GM19043 (cell line): ENCODE results near the gene OR52L1.
"Not testable (repeated sequence)": the region's sequence is repeated elsewhere in the genome, so short reads cannot be mapped to it uniquely, and the experiment has no call there.

Experiments
- ATAC-seq: cut with Tn5 transposase; IDR thresholded peaks from one replicate; pipeline ENCODE4 v1.9.1; 2021; ENCODE audit warnings: low read depth; ENCODE audit not compliant: unreplicated experiment

The OR52L1 gene

GRCh38 chr11:5986885-5987284 lies at the start of gene OR52L1:
Gene OR52L1, minus strand, starts transcription at chr11:5986985. Its CDS starts 55 bp downstream, at chr11:5986930.
- ATAC-seq, result no peak

DNA sequence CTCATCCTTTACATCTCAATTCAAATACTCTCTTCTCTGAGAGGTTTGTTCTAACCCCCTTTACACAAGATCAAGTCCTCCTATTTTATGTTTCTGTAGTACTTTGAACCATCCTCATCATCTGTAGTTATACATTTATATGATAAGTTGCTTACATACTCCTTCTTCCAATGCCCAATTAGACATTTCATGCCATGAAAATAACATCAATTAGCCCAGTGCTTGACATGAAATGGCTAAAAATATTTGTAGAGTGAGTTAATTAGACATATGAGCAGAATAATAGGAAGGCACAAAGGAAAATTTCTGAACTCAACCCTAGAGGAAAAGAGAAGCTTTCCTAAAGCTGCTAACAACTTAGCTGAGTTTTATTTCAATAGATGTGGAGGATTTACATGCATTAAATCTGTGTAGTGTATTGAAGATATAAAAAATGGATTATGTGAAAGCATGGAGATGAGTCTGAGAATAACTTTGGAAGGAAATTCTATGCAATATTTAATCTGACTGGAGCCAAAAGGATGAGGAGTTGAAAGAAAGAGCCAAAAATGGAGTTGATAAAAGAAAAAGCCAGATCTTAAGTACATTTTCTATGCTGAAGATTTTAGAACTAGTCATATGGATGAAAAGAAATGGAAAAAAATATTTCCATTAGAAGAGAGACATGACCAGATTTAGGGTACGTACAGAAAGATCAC lies 44.1 kb upstream of the OR52L1 start, which contains the start of gene OR56A1:
TSS of gene OR56A1 (minus strand) at position 51 of the 698 bp plus-strand sequence. CDS start 3,066 bp downstream, outside the sequence.
- ATAC-seq, result no peak

GRCh38 chr11:6027501-6027900 lies 40.7 kb upstream of the OR52L1 start:
- ATAC-seq, result no peak

DNA sequence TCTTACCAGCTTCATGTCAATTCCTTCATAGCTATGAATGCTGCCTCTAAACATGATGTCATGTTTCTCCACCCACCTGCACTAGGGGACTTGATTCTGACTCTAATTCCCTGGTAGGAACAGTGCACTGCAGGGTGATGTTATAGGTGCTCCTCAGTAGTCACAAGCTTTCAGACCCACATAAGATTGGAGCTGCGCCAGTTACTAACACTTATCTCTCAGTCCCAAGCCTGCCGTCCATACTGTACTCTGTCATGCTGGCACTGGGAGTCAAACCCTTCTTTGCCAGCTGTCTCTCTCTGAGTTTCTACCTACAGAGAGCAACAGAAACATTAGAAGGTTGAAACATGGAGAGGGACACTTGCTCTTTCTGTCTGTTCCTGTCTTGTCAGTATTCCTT lies 38.3 kb upstream of the OR52L1 start:
- no peak for ATAC-seq

DNA sequence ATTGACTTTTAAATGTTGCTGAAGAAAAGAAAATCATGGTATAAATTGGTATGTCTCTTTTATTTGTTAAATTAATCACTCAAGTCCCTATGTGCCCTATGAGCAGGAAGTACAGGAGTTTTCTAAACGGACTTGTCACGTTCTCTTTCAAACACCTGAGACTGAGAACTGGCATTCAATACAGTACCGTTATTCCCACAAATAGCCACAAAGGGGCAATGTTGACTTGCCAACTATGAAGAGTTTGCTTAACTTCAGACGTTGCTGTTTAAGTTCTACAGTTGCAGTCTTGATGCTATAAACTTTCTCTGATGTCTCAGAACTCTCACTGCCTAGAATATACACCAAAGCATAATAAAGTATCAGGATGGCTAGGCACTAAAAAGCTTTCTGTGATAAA lies 36.2 kb upstream of the OR52L1 start:
- ATAC-seq, result no peak

DNA sequence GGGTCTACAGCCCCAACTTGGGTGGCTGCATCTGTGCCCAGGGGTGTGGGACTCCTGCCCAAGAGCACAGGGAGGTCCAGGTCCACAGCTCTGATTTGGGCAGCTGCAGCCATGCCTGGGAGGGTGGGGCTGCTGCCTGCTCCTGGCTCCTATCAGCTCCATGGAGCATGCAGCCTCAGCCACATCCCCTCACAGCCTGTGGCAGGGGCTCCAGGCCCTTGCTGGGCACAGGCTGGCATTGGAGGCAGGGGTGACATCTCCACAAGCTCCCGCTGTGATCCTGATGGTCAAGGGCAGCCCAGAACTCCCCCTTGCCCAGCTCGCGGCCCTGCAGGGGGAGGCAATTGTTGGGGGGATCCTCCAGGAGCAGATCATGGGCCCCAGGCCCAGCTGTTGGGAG lies 26.3 kb upstream of the OR52L1 start:
- ATAC-seq, result no peak

DNA sequence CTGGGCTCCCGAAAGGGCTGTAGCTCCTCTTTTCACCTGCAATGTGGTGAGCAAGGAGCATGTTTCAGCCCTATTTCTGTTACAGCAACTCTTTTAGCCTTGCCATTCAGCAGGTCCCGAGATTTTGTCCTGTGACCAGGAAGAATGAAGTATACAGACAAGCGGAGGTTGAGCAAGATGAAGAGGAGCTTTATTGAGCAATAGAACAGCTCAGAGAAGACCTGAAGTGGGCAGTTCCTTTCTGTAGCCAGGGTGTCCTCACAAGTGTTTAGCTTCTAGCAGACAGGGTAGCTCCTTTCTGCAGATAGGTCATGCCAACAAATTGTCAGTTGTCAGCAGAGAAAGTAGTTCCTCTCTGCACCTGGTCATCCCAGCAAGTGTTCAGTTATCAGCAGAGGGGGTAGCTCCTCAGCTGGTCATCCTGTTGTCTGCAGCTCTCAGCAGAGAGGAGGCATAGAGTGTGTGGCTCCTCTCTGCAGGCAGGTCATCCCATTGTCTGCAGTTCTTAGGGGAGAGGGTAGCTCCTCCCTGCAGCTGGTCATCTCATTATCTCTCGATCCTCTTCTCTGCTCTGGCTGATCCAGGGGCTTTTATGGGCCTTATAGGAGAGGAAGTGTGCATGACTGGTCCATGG lies 25.4 kb upstream of the OR52L1 start:
- ATAC-seq, result no peak

DNA sequence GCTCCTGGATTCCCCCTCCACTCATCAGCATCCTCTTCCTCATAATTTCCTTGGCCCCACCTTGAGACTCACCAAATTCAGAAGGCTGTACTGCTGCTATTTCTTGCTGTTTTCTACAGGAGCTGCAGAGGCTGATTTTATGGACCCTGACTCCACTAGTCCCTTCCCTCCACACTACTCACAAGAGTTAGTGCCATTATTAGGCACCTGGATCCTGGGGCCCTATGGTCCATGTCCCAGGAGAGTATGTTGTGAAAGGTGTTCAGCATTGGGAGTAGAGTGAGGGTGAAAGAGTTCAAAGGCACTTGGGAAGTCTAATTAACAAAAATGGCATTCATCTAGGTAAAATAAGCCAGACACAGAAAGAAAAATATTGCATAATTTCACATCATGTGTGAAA lies 20.1 kb upstream of the OR52L1 start, which contains the start of gene OR56A4:
TSS of gene OR56A4 (minus strand) at position 101 of the 400 bp plus-strand sequence. CDS start 3,954 bp downstream, outside the sequence.
- ATAC-seq, result no peak

DNA sequence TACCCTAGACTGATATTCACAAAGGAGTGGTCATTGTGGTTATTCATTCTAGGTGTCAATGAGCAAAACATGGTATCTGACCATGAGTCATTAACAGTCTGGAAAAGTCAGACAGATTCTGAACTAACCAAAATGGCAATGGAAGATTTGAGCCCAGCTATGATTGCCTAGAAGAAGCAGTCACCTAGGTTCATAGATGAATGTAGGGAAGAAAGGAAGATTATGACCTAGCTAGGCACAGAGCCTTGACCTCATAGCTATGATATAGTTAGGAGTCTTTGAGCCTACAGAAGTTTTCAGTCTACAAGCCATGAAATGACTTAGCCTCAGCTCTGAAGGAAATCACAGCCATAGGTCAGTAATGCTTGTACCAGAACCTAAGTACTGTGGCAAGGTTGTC lies 19.6 kb upstream of the OR52L1 start:
- no peak for ATAC-seq

DNA sequence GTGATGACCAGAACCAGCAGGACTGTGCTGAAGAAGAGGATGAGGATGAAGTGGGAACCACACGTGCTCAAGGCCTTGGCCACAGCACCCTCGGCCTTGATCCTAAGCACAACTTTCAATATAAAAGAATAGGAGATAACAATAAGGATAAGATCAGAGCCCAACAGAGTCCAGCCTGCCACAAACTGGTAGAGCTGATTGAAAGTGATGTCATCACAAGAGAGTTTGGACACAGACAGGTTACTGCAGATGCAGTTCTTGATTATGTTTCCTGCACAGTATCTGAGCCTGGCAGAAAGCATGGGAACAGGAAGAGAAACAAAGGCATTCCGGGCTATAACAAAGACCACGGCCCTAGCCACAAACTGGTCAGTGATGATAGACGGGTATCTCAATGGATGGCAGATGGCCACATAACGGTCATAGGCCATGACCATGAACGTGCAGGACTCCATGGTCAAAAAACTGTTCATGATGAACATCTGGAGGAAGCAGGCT lies 15.5 kb upstream of the OR52L1 start:
- ATAC-seq, result no peak

- ATAC-seq, result no peak
Observed at GRCh38 chr11:5994791-5995190, 8.0 kb upstream of the OR52L1 start.

DNA sequence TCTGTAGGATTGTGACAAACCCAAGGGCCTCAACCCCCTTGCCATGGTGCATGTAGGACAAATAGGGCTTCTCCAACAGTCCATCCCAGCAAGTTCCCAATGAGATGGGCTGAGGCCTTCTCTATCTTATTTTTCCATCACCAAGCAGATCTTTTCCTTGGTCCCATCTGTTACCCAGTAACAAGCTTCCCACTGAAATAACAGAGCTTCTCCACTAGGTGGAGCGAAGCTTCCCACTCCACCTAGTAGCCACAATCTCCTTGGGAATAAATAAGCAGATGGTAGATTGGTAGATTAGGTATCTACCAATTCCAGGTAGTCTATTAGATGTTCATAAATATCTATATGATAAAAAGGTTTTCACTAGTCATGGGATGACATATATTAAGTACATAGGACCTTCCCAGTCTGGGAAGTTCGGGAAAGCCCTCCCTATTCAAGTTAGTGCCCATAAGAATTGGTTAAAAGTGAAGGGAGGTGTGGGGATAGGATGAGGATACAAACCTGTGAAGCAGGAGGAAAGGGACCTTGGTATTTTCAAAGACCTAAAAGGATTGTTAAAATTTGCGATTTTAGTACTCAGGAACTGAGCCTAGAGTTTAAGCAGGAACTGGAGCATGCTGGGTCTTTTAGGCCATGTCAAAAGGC lies 5.9 kb upstream of the OR52L1 start:
- ATAC-seq, result no peak

GRCh38 chr11:5992150-5992549 lies 5.4 kb upstream of the OR52L1 start:
- no peak for ATAC-seq

DNA sequence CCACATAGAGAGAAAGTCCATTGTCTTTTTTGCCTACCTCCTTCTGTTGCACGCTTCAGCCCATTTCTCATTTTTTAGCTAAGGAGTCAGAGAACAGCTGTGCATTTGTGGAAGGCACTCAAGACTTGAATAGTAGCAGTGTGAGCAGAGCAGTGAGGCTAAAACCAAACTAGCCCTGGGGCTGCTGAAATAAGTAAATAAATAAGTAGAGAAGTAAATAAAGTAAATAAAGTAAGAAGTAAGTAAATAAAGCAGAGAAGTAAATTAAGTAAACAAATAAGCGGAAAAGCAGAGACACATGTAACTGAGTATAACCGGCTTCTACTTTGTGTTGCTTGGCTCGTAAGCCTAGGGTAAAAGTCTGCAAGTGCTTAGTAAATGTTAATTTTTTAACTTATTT lies 2.4 kb upstream of the OR52L1 start:
- ATAC-seq, result no peak

DNA sequence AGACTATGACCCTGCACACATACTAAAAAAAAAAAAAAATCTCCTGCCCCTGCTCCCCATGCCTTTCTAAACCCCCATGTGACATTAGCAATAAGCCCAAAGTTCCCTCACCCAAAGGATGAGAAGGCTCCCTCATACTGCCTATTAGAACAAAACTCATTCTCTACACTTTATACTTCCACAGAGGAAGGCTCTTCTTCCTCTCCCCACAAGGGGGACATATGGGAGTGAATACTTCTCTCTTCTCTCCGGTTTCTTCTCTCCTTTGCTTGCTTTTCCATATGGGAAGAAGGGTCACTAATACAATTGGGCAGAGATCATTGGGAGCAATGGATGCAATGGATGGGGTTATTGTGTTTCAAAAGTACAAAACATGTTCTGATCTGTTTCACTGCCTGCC lies 3.3 kb downstream of the OR52L1 start:
- ATAC-seq, result no peak

GRCh38 chr11:5973530-5973929 lies 13.3 kb downstream of the OR52L1 start:
- ATAC-seq, result no peak

- no peak for ATAC-seq
Observed at GRCh38 chr11:5968394-5968793, 18.4 kb downstream of the OR52L1 start, which contains the start of gene OR56A5. Gene OR56A5, minus strand, starts transcription at chr11:5968494. Its CDS starts 0 bp downstream, at chr11:5968494.

- no peak for ATAC-seq
Observed at GRCh38 chr11:5967708-5968107, 19.1 kb downstream of the OR52L1 start.

DNA sequence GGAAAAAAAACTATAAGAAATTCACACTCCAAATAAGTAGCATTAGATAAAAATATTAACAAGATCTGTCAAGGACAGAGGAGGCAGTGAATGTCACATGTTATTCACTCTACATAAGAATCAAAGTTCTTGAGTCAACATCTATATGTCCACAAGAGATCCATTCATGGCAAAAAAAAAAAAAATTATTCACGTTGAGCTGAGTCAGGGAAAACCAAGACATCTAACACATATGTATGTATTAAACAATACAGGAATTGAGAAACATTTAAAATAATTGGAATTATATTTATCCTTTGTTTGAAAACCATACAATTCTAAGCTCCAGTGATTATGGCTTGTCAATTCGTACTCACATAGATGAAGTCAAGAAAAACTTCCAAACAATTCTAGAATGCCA lies 19.8 kb downstream of the OR52L1 start:
- no peak for ATAC-seq

- not testable (repeated sequence) for ATAC-seq
Observed at GRCh38 chr11:5960704-5961320, 26.0 kb downstream of the OR52L1 start.

GRCh38 chr11:5955586-5955985 lies 31.2 kb downstream of the OR52L1 start:
- no peak for ATAC-seq
